NCI-H510A treated with DMSO at 0.1 percent for 48 hours (cell line): ENCODE measurements around the gene LEKR1.

Experiments
- DNase-seq: peaks from one replicate; lab custom pipeline; 2025; lab: John Stamatoyannopoulos, UW

The LEKR1 gene

GRCh38 chr3:156983559-156983958, 157.4 kb downstream of the LEKR1 start:
- DNase-seq: no peak

GRCh38 chr3:156985711-156986110, 159.6 kb downstream of the LEKR1 start:
- no peak for DNase-seq

GRCh38 chr3:156987946-156988345, 161.8 kb downstream of the LEKR1 start:
- DNase-seq: no peak

- DNase-seq: no peak
Measured at GRCh38 chr3:156997351-156997750, 171.2 kb downstream of the LEKR1 start.

- no peak for DNase-seq
Measured at GRCh38 chr3:157001221-157001957, 175.2 kb downstream of the LEKR1 start.

GRCh38 chr3:157021679-157022078, 195.5 kb downstream of the LEKR1 start:
- DNase-seq: no peak

GRCh38 chr3:157023226-157023625, 197.1 kb downstream of the LEKR1 start:
- DNase-seq: no peak

- no peak for DNase-seq
Measured at GRCh38 chr3:157026091-157026490, 199.9 kb downstream of the LEKR1 start.

GRCh38 chr3:157027861-157028745, 201.9 kb downstream of the LEKR1 start:
- no peak for DNase-seq

- DNase-seq: no peak
Measured at GRCh38 chr3:157029365-157029790, 203.2 kb downstream of the LEKR1 start.

GRCh38 chr3:157030712-157031111, 204.6 kb downstream of the LEKR1 start:
- no peak for DNase-seq

- DNase-seq: no peak
Measured at GRCh38 chr3:157033001-157033400, 206.8 kb downstream of the LEKR1 start.

- no peak for DNase-seq
Measured at GRCh38 chr3:157040456-157040855, 214.3 kb downstream of the LEKR1 start.

GRCh38 chr3:157042226-157042625, 216.1 kb downstream of the LEKR1 start:
- no peak for DNase-seq

- no peak for DNase-seq
Measured at GRCh38 chr3:157043771-157044170, 217.6 kb downstream of the LEKR1 start.

GRCh38 chr3:157045238-157045850, 219.2 kb downstream of the LEKR1 start:
- DNase-seq: no peak

- no peak for DNase-seq
Measured at GRCh38 chr3:157046520-157046919, 220.4 kb downstream of the LEKR1 start.

- no peak for DNase-seq
Measured at GRCh38 chr3:157051055-157051454, 224.9 kb downstream of the LEKR1 start.

- no peak for DNase-seq
Measured at GRCh38 chr3:157051591-157051990, 225.4 kb downstream of the LEKR1 start.

GRCh38 chr3:157056035-157056434, 229.9 kb downstream of the LEKR1 start:
- no peak for DNase-seq

GRCh38 chr3:157058392-157059071, 232.4 kb downstream of the LEKR1 start:
- DNase-seq: no peak

GRCh38 chr3:157059181-157059580, 233.0 kb downstream of the LEKR1 start:
- no peak for DNase-seq
